Mucosa of stomach (tissue), 1 donor: ENCODE data around the gene TBC1D8B.

Source experiments
- H3K27me3 ChIP-seq: one replicate; pipeline ENCODE4 v1.7.0; 2013; ENCODE audit warnings: mild to moderate bottlenecking, low read length; ENCODE audit not compliant: control insufficient read depth, insufficient read depth
- H3K36me3 ChIP-seq: one replicate; pipeline ENCODE4 v1.7.0; 2013; ENCODE audit warnings: low read length; ENCODE audit not compliant: control insufficient read depth, insufficient read depth
- H3K4me1 ChIP-seq: one replicate; pipeline ENCODE4 v1.7.0; 2013; ENCODE audit warnings: mild to moderate bottlenecking, low read length; ENCODE audit not compliant: control insufficient read depth, insufficient read depth
- H3K4me3 ChIP-seq: one replicate; pipeline ENCODE4 v1.7.0; 2013; ENCODE audit warnings: low read length
- H3K9ac ChIP-seq: one replicate; pipeline ENCODE4 v1.7.0; 2013; ENCODE audit warnings: mild to moderate bottlenecking, low read length, moderate library complexity
- H3K9me3 ChIP-seq: one replicate; pipeline ENCODE4 v1.7.0; 2013; ENCODE audit warnings: mild to moderate bottlenecking, low read length, moderate library complexity; ENCODE audit not compliant: control insufficient read depth
- donor health status: Pancreatic carcinoma.

TBC1D8B gene

DNA sequence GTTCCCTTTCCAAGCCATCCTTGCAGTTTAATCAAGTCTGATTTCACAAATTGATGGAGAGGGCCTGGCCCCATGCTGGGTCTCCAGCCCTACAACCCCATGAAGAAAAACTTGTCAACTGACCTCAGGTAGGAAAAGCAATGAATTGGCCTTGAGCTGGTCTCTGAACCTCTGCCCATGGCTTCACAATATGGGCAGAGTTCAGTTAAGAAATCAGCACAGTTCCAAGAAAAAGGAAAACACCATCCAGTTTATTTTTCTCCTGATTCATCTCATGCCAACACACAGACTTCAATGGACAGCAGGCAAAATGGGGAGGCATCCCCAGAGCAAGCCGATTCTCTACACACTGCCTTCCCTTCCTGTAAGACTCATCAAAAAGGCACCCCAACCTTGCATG, 97.4 kb downstream of the TBC1D8B start:
- Histone ChIP-seq H3K9ac (no peak overlapping the region), H3K27me3 (no peaks in the 10 kb centered on the region)

DNA sequence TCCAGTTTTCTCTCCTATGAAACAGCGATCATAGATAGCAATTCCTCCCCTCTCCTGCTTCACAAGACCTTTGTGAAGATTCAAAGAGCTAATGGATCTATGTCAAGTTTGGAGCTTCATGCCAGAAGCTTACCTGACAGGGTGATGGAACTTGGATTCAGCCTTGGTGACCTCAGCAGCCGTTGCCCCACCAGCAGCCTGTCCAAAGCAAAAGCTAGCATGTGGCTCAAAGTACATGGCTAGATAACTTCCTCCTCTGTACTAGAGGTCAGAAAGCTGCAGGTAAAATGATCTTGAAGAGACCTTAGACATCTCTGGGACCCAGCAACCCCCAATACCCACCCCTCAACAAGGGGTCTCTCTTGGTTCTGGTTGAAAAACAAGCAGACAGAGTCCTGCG, 98.9 kb downstream of the TBC1D8B start:
- Histone ChIP-seq H3K27me3 (no peaks in the 10 kb centered on the region), H3K4me1 (no peaks in the 10 kb centered on the region), H3K4me3 (no peak overlapping the region), H3K9me3 (no peaks in the 10 kb centered on the region), H3K9ac (no peak overlapping the region), H3K36me3 (no peaks in the 10 kb centered on the region)

More for the DNA sequence above, 97.4 kb downstream of the TBC1D8B start:
- Histone ChIP-seq H3K4me1 (peaks cover 7% of the 10 kb centered on the region), H3K9me3 (no peaks in the 10 kb centered on the region), H3K4me3 (no peak overlapping the region), H3K36me3 (no peaks in the 10 kb centered on the region)

DNA sequence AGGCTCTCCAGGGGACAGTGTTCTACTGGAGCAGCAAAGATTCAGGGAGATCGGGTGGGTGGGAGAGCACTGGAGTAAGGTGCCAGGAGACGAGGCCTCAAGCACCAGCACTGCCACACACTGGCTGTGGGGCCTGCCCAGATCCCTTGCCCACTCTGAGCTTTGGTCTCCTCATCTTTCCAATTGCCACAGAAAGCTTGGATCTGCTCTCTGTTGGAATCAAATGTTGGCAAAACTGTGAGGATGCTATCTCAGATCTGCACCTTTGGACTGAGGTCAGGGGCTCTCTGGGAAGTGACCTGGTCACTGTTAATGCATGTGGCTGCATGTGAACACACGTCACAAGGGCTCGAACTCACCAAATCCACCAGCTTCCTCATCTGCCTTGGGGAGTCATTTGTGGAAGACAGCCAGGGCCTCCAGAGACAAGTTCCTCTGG, 99.3 kb downstream of the TBC1D8B start:
- Histone ChIP-seq H3K36me3 (no peaks in the 10 kb centered on the region), H3K9me3 (no peaks in the 10 kb centered on the region), H3K4me3 (no peak overlapping the region), H3K9ac (no peak overlapping the region), H3K27me3 (no peaks in the 10 kb centered on the region), H3K4me1 (no peaks in the 10 kb centered on the region)

GRCh38 chrX:106902684-106903083, 100.2 kb downstream of the TBC1D8B start:
- no peak overlapping the region for H3K4me3 ChIP-seq
- no peaks in the 10 kb centered on the region for H3K36me3 ChIP-seq
- H3K27me3 ChIP-seq, result no peaks in the 10 kb centered on the region
- H3K9me3 ChIP-seq, result no peaks in the 10 kb centered on the region
- H3K9ac ChIP-seq, result no peak overlapping the region
- no peaks in the 10 kb centered on the region for H3K4me1 ChIP-seq

- H3K36me3 ChIP-seq, result no peaks in the 10 kb centered on the region
- no peaks in the 10 kb centered on the region for H3K9me3 ChIP-seq
- no peaks in the 10 kb centered on the region for H3K27me3 ChIP-seq
- H3K4me3 ChIP-seq, result no peak within 1 kb of the TSS
- H3K9ac ChIP-seq, result no peak within 1 kb of the TSS
- H3K4me1 ChIP-seq, result no peaks in the 10 kb centered on the region
Measured at GRCh38 chrX:106903291-106903824, 100.9 kb downstream of the TBC1D8B start, which contains the start of gene RIPPLY1. Gene RIPPLY1 (minus strand): TSS chrX:106903341. CDS start chrX:106903287, 54 bp downstream.

GRCh38 chrX:106903856-106904528, 101.5 kb downstream of the TBC1D8B start:
- H3K9ac ChIP-seq, result no peak overlapping the region
- H3K27me3 ChIP-seq, result no peaks in the 10 kb centered on the region
- H3K4me1 ChIP-seq, result no peaks in the 10 kb centered on the region

DNA sequence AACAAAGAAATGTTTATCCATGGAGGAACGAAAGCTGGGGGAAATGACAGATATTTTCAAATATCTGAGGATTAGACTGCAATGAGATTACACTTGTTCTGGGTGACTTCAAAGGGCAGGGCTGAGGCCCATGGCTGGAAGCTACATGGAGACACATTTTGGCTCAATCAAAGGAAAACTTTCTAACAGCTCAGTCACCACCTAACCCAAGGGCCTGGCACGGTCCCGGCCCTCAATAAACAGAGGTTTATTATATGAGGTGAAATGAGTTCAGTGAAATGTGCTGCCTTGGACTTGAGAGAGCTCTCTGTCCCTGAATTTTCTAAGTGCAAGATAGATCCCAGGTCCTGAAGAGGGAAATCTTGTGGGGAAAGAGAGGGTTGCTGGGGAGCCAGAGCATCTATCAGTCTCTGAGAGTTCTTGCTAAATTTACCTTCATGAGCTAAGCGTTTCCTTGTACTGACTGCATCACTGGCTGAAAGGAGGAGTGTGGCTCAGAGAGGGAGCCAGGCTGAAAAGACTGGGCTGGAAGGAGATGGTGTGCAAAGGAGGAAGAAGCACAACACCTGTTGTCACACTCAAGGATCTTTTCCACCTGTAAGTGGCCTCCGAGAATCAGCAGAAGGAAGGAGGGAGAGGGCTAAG, 102.7 kb downstream of the TBC1D8B start:
- Histone ChIP-seq H3K9ac (no peak overlapping the region), H3K36me3 (no peaks in the 10 kb centered on the region), H3K4me1 (no peaks in the 10 kb centered on the region), H3K27me3 (no peaks in the 10 kb centered on the region), H3K9me3 (no peaks in the 10 kb centered on the region), H3K4me3 (no peak overlapping the region)

More at GRCh38 chrX:106903856-106904528, 101.5 kb downstream of the TBC1D8B start:
- H3K9me3 ChIP-seq, result no peaks in the 10 kb centered on the region
- no peaks in the 10 kb centered on the region for H3K36me3 ChIP-seq
- H3K4me3 ChIP-seq, result no peak overlapping the region

- Histone ChIP-seq H3K9ac (no peak overlapping the region), H3K4me1 (no peaks in the 10 kb centered on the region), H3K36me3 (no peaks in the 10 kb centered on the region), H3K4me3 (no peak overlapping the region), H3K9me3 (no peaks in the 10 kb centered on the region), H3K27me3 (no peaks in the 10 kb centered on the region)
Measured at GRCh38 chrX:106906361-106906760, 103.9 kb downstream of the TBC1D8B start.

DNA sequence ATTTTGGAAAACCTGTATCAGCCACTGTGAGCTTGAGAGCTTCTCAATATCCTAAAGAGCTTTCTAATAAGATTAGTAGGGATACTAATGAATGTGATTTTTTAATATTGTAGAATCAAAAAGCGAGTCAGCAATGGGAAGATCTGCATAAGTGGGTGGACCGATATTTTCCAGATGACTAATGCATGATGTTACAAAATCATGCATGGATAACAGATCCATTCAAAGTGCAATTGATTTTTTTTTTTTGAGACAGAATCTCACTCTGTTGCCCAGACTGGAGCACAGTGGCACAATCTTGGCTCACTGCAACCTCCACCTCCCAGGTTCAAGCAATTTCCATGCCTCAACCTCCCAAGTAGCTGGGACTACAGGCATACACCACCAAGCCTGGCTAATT, 110.4 kb downstream of the TBC1D8B start:
- H3K27me3 ChIP-seq, result no peaks in the 10 kb centered on the region
- H3K4me1 ChIP-seq, result no peaks in the 10 kb centered on the region
- H3K9me3 ChIP-seq, result no peaks in the 10 kb centered on the region
- H3K9ac ChIP-seq, result no peak overlapping the region
- no peak overlapping the region for H3K4me3 ChIP-seq
- no peaks in the 10 kb centered on the region for H3K36me3 ChIP-seq

- Histone ChIP-seq H3K27me3 (no peaks in the 10 kb centered on the region), H3K9me3 (no peaks in the 10 kb centered on the region), H3K4me3 (no peak overlapping the region), H3K4me1 (no peaks in the 10 kb centered on the region), H3K9ac (no peak overlapping the region), H3K36me3 (no peaks in the 10 kb centered on the region)
Measured at GRCh38 chrX:106917830-106918500, 115.5 kb downstream of the TBC1D8B start.

DNA sequence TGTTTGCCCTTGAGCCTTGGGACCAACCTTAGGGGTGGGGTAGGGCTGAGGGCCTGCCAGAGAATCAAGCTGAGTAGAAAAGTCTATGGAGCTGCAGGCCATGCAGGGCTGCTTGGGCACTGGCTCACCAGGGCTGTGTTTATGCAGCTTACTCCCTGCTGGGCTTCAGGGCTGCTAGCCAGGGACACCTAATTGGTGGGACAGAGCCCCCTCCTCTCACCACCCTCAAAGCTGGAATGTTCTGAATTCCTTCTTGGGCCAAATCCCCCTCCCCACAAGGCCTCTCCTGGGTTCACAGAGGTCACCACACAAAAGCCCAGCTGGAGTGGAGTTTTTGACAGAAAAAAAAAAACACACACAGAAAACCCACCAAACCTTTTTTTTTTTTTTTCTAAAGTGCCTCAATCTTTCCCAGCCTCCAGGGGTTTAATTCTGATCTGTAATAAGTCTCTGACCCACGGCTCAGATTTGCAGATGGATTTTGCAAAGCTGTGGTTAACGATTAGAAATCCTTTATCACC, 117.5 kb downstream of the TBC1D8B start, which contains the start of gene CLDN2:
CLDN2 (plus strand) TSS at position 471 of the 521 bp plus-strand sequence. CDS start 7,827 bp downstream, outside the sequence.
- Histone ChIP-seq H3K27me3 (no peaks in the 10 kb centered on the region), H3K9ac (no peak within 1 kb of the TSS), H3K36me3 (no peaks in the 10 kb centered on the region), H3K4me3 (no peak within 1 kb of the TSS), H3K4me1 (no peaks in the 10 kb centered on the region), H3K9me3 (no peaks in the 10 kb centered on the region)

DNA sequence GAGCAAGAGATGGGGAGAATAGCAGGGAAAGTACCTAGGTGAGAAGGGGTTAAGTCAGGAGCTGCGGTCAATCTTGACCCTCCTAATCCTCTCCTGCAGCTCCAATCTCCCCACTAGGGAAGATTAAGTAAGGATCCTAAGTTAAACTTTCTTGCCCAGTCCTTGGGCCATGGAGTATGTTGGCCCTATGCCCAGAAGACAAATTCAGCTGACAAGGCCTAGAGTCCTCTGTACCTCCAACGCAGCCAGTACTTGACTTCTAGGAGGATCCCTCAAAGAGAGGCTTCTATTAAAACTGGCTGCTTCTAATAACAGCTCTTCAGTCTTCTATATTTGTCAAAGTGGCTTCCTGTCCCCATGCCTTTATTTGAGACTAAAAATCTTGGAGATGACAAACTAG, 119.2 kb downstream of the TBC1D8B start:
- no peaks in the 10 kb centered on the region for H3K36me3 ChIP-seq
- H3K4me3 ChIP-seq, result no peak overlapping the region
- no peak overlapping the region for H3K9ac ChIP-seq
- H3K9me3 ChIP-seq, result no peaks in the 10 kb centered on the region
- no peaks in the 10 kb centered on the region for H3K4me1 ChIP-seq
- no peaks in the 10 kb centered on the region for H3K27me3 ChIP-seq
